H1 (cell line): ENCODE measurements around the gene WDR89. TPM values are rescaled to one million over a fixed set of nuclear protein-coding genes. Genes with fewer than 3 reads are reported as not detected.

ENCODE experiments used
- CTCF ChIA-PET: fragments of 300-600 bp; sonication (Branson Sonifier 250); formaldehyde crosslinking; loops from one replicate; lab custom pipeline; 2021; ENCODE audit not compliant: partially characterized antibody; lab: Charles Lee
- POLR2A ChIA-PET: fragments of 300-600 bp; sonication (Branson Sonifier 250); formaldehyde crosslinking; loops from one replicate; lab custom pipeline; 2021; ENCODE audit warnings: inconsistent platforms; ENCODE audit not compliant: partially characterized antibody; lab: Charles Lee
- DNase-seq, 2 experiments: peaks; one replicate each; pipeline versions ENCODE4 v3.0.0 to v3.0.0-alpha.2; 2010 to 2022; ENCODE audit warnings: low spot score in 2 of 2, low read depth in 1 of 2, mixed read lengths in 1 of 2
- FAIRE-seq: peaks from 2 replicates; lab custom pipeline; 2011; peaks lifted over from hg19 to GRCh38; lab: Jason Lieb, UNC
- H2AFZ ChIP-seq: 2 replicates; pipeline ENCODE4 v1.8.1; 2012; ENCODE audit warnings: low read length, inconsistent platforms
- H2AK5ac ChIP-seq: 2 replicates; pipeline ENCODE4 v1.6.1; 2013; ENCODE audit warnings: low read depth, low read length
- H2BK120ac ChIP-seq: replicated peaks from 2 replicates; pipeline ENCODE3; 2013; ENCODE audit warnings: low read depth, low read length, inconsistent platforms
- H2BK12ac ChIP-seq: 2 replicates; pipeline ENCODE4 v1.6.1; 2013; ENCODE audit warnings: low read depth, low read length
- H2BK15ac ChIP-seq: 2 replicates; pipeline ENCODE4 v1.6.1; 2013; ENCODE audit warnings: low read length
- H2BK20ac ChIP-seq: 2 replicates; pipeline ENCODE4 v1.6.1; 2013; ENCODE audit warnings: low read length
- H2BK5ac ChIP-seq: 2 replicates; pipeline ENCODE4 v1.6.1; 2013; ENCODE audit warnings: low read depth, low read length
- H3K14ac ChIP-seq: 2 replicates; pipeline ENCODE4 v1.6.1; 2013; ENCODE audit warnings: inconsistent platforms; ENCODE audit not compliant: insufficient read length
- H3K18ac ChIP-seq: 2 replicates; pipeline ENCODE4 v1.6.1; 2013; ENCODE audit warnings: low read length; ENCODE audit errors: extremely low read depth
- H3K23ac ChIP-seq: 2 replicates; pipeline ENCODE4 v1.6.1; 2013; ENCODE audit warnings: inconsistent platforms; ENCODE audit not compliant: insufficient read length
- H3K23me2 ChIP-seq: 2 replicates; pipeline ENCODE4 v1.6.1; 2013; ENCODE audit warnings: low read depth, low read length
- H3K27ac ChIP-seq: 2 replicates; pipeline ENCODE4 v1.6.1; 2011; ENCODE audit warnings: low read depth, low read length, inconsistent platforms
- H3K27me3 ChIP-seq, 4 experiments: replicated peaks in 1 of 4; 1 replicate in 1 of 4; 2 replicates in 3 of 4; pipeline versions ENCODE4 v1.6.1 to v1.8.1; 2011 to 2013; ENCODE audit warnings: low read length in 3 of 4, mild to moderate bottlenecking in 3 of 4, inconsistent platforms in 2 of 4, mixed read lengths in 2 of 4, moderate library complexity in 1 of 4; ENCODE audit not compliant: control insufficient read depth in 3 of 4, insufficient read depth in 3 of 4; ENCODE audit errors: extremely low read depth in 1 of 4
- H3K36me3 ChIP-seq, 4 experiments: 2 replicates each; pipeline versions ENCODE4 v1.6.1 to v1.8.1; 2011 to 2013; ENCODE audit warnings: mild to moderate bottlenecking in 4 of 4, low read length in 3 of 4, moderate library complexity in 2 of 4, control low read depth in 1 of 4, inconsistent platforms in 1 of 4; ENCODE audit not compliant: insufficient read depth in 4 of 4, control insufficient read depth in 2 of 4
- H3K4ac ChIP-seq: replicated peaks from 2 replicates; pipeline ENCODE3; 2013; ENCODE audit warnings: low read length, low read depth, mixed read lengths, inconsistent platforms; ENCODE audit not compliant: insufficient read length
- H3K4me1 ChIP-seq, 4 experiments: replicated peaks in 1 of 4; 1 replicate in 1 of 4; 2 replicates in 3 of 4; pipeline versions ENCODE4 v1.6.1 to v1.8.1; 2011 to 2013; ENCODE audit warnings: low read length in 3 of 4, inconsistent platforms in 2 of 4, mixed read lengths in 1 of 4; ENCODE audit not compliant: insufficient read depth in 4 of 4, control insufficient read depth in 3 of 4
- H3K4me2 ChIP-seq, 2 experiments: 2 replicates each; pipeline versions ENCODE4 v1.6.1 to v1.8.1; 2011 to 2013; ENCODE audit warnings: low read depth in 2 of 2, low read length in 2 of 2, control low read depth in 1 of 2, inconsistent platforms in 1 of 2, mild to moderate bottlenecking in 1 of 2; ENCODE audit not compliant: insufficient read depth in 1 of 2
- H3K4me3 ChIP-seq, 4 experiments: fragments of 200-600, 300-600 bp in 1 of 4; sonication (generic), shearing (Covaris generic), sonication (Bioruptor Twin) in 1 of 4; 2 replicates each; pipeline versions ENCODE4 v1.5.1 to v1.8.1; 2011 to 2016; ENCODE audit warnings: low read length in 4 of 4, low read depth in 3 of 4, control low read depth in 2 of 4, inconsistent platforms in 2 of 4, mild to moderate bottlenecking in 2 of 4, mixed read lengths in 1 of 4, moderate library complexity in 1 of 4; ENCODE audit not compliant: insufficient read depth in 2 of 4; ENCODE audit errors: extremely low read depth in 1 of 4
- H3K56ac ChIP-seq: replicated peaks from 2 replicates; pipeline ENCODE3; 2013; ENCODE audit warnings: low read depth, mild to moderate bottlenecking, mixed read lengths, low read length, inconsistent platforms; ENCODE audit not compliant: insufficient read length
- H3K79me1 ChIP-seq: 2 replicates; pipeline ENCODE4 v1.6.1; 2013; ENCODE audit warnings: low read depth, low read length, control low read depth
- H3K79me2 ChIP-seq, 2 experiments: 2 replicates each; pipeline versions ENCODE4 v1.6.1 to v1.8.1; 2012 to 2013; ENCODE audit warnings: low read length in 2 of 2, mild to moderate bottlenecking in 2 of 2, inconsistent platforms in 1 of 2; ENCODE audit not compliant: insufficient read depth in 2 of 2, control insufficient read depth in 1 of 2
- H3K9ac ChIP-seq, 4 experiments: replicated peaks in 1 of 4; 1 replicate in 1 of 4; 2 replicates in 3 of 4; pipeline versions ENCODE4 v1.6.1 to v1.8.1; 2011 to 2013; ENCODE audit warnings: low read depth in 3 of 4, low read length in 3 of 4, control low read depth in 2 of 4, mild to moderate bottlenecking in 2 of 4, moderate library complexity in 2 of 4, inconsistent platforms in 1 of 4; ENCODE audit errors: extremely low read depth in 1 of 4
- H3K9me3 ChIP-seq, 2 experiments: 2 replicates each; pipeline versions ENCODE4 v1.6.1 to v1.8.1; 2012 to 2013; ENCODE audit warnings: mild to moderate bottlenecking in 2 of 2, moderate library complexity in 2 of 2, control low read depth in 1 of 2, inconsistent platforms in 1 of 2, low read depth in 1 of 2, low read length in 1 of 2, mixed read lengths in 1 of 2; ENCODE audit not compliant: insufficient read depth in 2 of 2
- H4K20me1 ChIP-seq, 2 experiments: replicated peaks in 1 of 2; 2 replicates each; pipeline versions ENCODE3 to v1.8.1; 2011 to 2013; ENCODE audit warnings: inconsistent platforms in 2 of 2, low read length in 2 of 2, mild to moderate bottlenecking in 1 of 2; ENCODE audit not compliant: insufficient read depth in 2 of 2, control insufficient read depth in 1 of 2
- H4K5ac ChIP-seq: 2 replicates; pipeline ENCODE4 v1.6.1; 2013; ENCODE audit warnings: low read length, low read depth, mixed read lengths, inconsistent platforms; ENCODE audit not compliant: insufficient read length
- H4K8ac ChIP-seq: 2 replicates; pipeline ENCODE4 v1.8.0; 2013; ENCODE audit warnings: mild to moderate bottlenecking, moderate library complexity, low read length, inconsistent platforms; ENCODE audit not compliant: insufficient read depth; ENCODE audit errors: extremely low read depth
- H4K91ac ChIP-seq: replicated peaks from 2 replicates; pipeline ENCODE3; 2013; ENCODE audit warnings: low read length, mixed read lengths, inconsistent platforms; ENCODE audit not compliant: insufficient read length
- ASH2L ChIP-seq: fragments of 200-600, 300-600 bp; sonication (generic); IDR thresholded peaks from one replicate; pipeline ENCODE4 v1.7.1; 2017; ENCODE audit warnings: low read length
- CTCF ChIP-seq, 3 experiments: IDR thresholded peaks; 1 replicate in 2 of 3; 2 replicates in 1 of 3; pipeline versions ENCODE4 v1.5.1 to v1.6.1; 2011; ENCODE audit warnings: low read length in 3 of 3, mild to moderate bottlenecking in 3 of 3, inconsistent platforms in 2 of 3, low read depth in 1 of 3, moderate library complexity in 1 of 3; ENCODE audit not compliant: insufficient read depth in 1 of 3; ENCODE audit errors: control extremely low read depth in 1 of 3
- E2F6 ChIP-seq: IDR thresholded peaks from 2 replicates; pipeline ENCODE4 v1.6.1; 2012; ENCODE audit warnings: inconsistent platforms
- JUN ChIP-seq: IDR thresholded peaks from 2 replicates; pipeline ENCODE4 v1.6.1; 2011; ENCODE audit warnings: low read depth, mild to moderate bottlenecking, improper control_type of control experiment, low read length
- KDM1A ChIP-seq: fragments of 200-600, 300-600 bp; sonication (generic); IDR thresholded peaks from 2 replicates; pipeline ENCODE4 v1.7.1; 2016; ENCODE audit warnings: mild to moderate bottlenecking, low read length, borderline replicate concordance
- RAD21 ChIP-seq, 2 experiments: IDR thresholded peaks in 1 of 2; conservative IDR thresholded peaks in 1 of 2; 2 replicates each; pipeline ENCODE4 v1.6.1; 2011; ENCODE audit warnings: low read depth in 2 of 2, low read length in 2 of 2, improper control_type of control experiment in 1 of 2, inconsistent platforms in 1 of 2, mild to moderate bottlenecking in 1 of 2, moderate library complexity in 1 of 2
- RXRA ChIP-seq: IDR thresholded peaks from 2 replicates; pipeline ENCODE4 v1.6.1; 2011; ENCODE audit warnings: low read depth, mild to moderate bottlenecking, low read length, moderate library complexity; ENCODE audit not compliant: insufficient read depth
- SIN3A ChIP-seq, 2 experiments: IDR thresholded peaks in 1 of 2; conservative IDR thresholded peaks in 1 of 2; 2 replicates each; pipeline ENCODE4 v1.6.1; 2011 to 2012; ENCODE audit warnings: low read length in 2 of 2, improper control_type of control experiment in 1 of 2, low read depth in 1 of 2, mild to moderate bottlenecking in 1 of 2
- SIRT6 ChIP-seq: IDR thresholded peaks from one replicate; pipeline ENCODE4 v1.7.1; 2012; ENCODE audit warnings: low read length, inconsistent platforms
- TAF1 ChIP-seq: IDR thresholded peaks from 2 replicates; pipeline ENCODE4 v1.6.1; 2011; ENCODE audit warnings: mild to moderate bottlenecking, low read depth, low read length
- polyA plus RNA-seq, 7 experiments: library from polyadenylated mRNA; depleted of rRNA in 3 of 7; stranded (reverse) in 5 of 7; unstranded in 2 of 7; fragments of >200 nt in 5 of 7; fragments of 200-250 nt in 2 of 7; gene quantifications; 1 replicate in 5 of 7; 2 replicates in 1 of 7; 4 replicates in 1 of 7; pipeline versions ENCODE4 v1.2.1 to v1.2.3, GENCODE V29; 2011 to 2013; ENCODE audit warnings: missing spikeins in 2 of 7, mixed read lengths in 2 of 7
- total RNA-seq: library from RNA; stranded (reverse); fragmentation: NEBNext Ultra II Directional; extraction: Animal tissue kit (Norgen Biotek cat#: 25700); gene quantifications from 2 replicates; pipeline ENCODE4 v1.2.1, GENCODE V29; 2021

Gene WDR89
- total and polyA plus RNA-seq, 2 of the 8 experiments (the other 6 are each of a cell fraction or from before 2014, with no cell fraction given), result 8.3 to 32.9 TPM

- H2BK5ac ChIP-seq, result no peak overlapping the region
- H4K8ac ChIP-seq, result no peak overlapping the region
- POLR2A ChIA-PET, result interaction anchor here (3.5 kb wide), 1 partner anchor 9 kb away, joined by 17 read pairs; the partner anchor contains the start of gene WDR89
- peak in 1 of 2 experiments; percentile 15; a peak in 1 of 4 replicates for TF ChIP-seq RAD21 (IDR thresholded peaks at IDR 0.05 in 1 of 2, conservative IDR thresholded peaks at IDR 0.05 in 1 of 2; ENCODE audit: low read depth in 2 of 2, low read length in 2 of 2)
- TF ChIP-seq SIRT6, result no peak
- no peak for TF ChIP-seq KDM1A
- peak in 1 of 3 experiments; percentile 44; a peak in 2 of 4 replicates for TF ChIP-seq CTCF (IDR thresholded peaks at IDR 0.05; ENCODE audit: control extremely low read depth in 1 of 3, insufficient read depth in 1 of 3, low read depth in 1 of 3, low read length in 3 of 3)
- no peak for TF ChIP-seq TAF1
- TF ChIP-seq JUN, result no peak
- TF ChIP-seq RXRA, result no peak
- no peak for TF ChIP-seq ASH2L
- no peak for TF ChIP-seq SIN3A (conservative IDR thresholded peaks at IDR 0.05 in 1 of 2, IDR thresholded peaks at IDR 0.05 in 1 of 2; ENCODE audit: low read depth in 1 of 2, low read length in 2 of 2)
- no peak for TF ChIP-seq E2F6
These were observed 8.6 kb downstream of the WDR89 start for GRCh38 chr14:63632932-63633514.

More at GRCh38 chr14:63632932-63633514, 8.6 kb downstream of the WDR89 start:
- Histone ChIP-seq H3K4me2 (no peak overlapping the region), H3K56ac (no peak overlapping the region), H3K4me1 (no peaks in the 10 kb centered on the region), H2BK20ac (no peak overlapping the region), H3K4me3 (no peak overlapping the region), H3K9ac (no peak overlapping the region), H3K27ac (no peak overlapping the region), H4K5ac (no peak overlapping the region), H3K14ac (no peak overlapping the region), H3K23me2 (no peaks in the 10 kb centered on the region), H3K36me3 (peaks cover 0 to 3% (median 0%) of the 10 kb centered on the region in 4 experiments; a peak in 1 of 8 replicates), H4K91ac (no peak overlapping the region), H4K20me1 (peaks cover 0 to 3% of the 10 kb centered on the region in 2 experiments), H3K79me2 (peaks cover 8 to 88% of the 10 kb centered on the region in 2 experiments), H2AFZ (no peak overlapping the region), H2BK15ac (no peak overlapping the region), H3K27me3 (no peaks in the 10 kb centered on the region), H3K23ac (no peak overlapping the region), H2BK12ac (no peak overlapping the region), H2BK120ac (no peak overlapping the region), H3K9me3 (no peaks in the 10 kb centered on the region; a peak in 1 of 4 replicates), H2AK5ac (no peak overlapping the region), H3K79me1 (peaks cover 9% of the 10 kb centered on the region), H3K18ac (no peak overlapping the region), H3K4ac (no peak overlapping the region)
- FAIRE-seq (no peak), DNase-seq (no peak)
- CTCF ChIA-PET, result interaction anchor here (0.6 to 2.4 kb wide), 20 partner anchors 9 to 416 kb away, joined by 3 to 9 read pairs (median 4); partner anchors contain the start of genes PPP2R5E and WDR89
